ENCODE data around the gene PCDHAC1. TPM values are rescaled to one million over a fixed set of nuclear protein-coding genes. Genes with fewer than 3 reads are reported as not detected.

The PCDHAC1 gene
- polyA plus RNA-seq, 1 donor, result 0.22 TPM

GRCh38 chr5:140967226-140967893 lies 41.3 kb downstream of the PCDHAC1 start:
- DNase-seq, result no peak

- no peak for DNase-seq
Measured at GRCh38 chr5:140969880-140970279, 43.8 kb downstream of the PCDHAC1 start.

- no peak for DNase-seq
Measured at GRCh38 chr5:140973550-140973949, 47.5 kb downstream of the PCDHAC1 start.

GRCh38 chr5:140977003-140977402 lies 50.9 kb downstream of the PCDHAC1 start:
- peak; percentile 28 for DNase-seq

GRCh38 chr5:140978260-140978659 lies 52.2 kb downstream of the PCDHAC1 start:
- no peak for DNase-seq

GRCh38 chr5:140978983-140979382 lies 52.9 kb downstream of the PCDHAC1 start:
- DNase-seq, result no peak

Other genes with a start within 250 kb of the PCDHAC1 start
- 53.2 TPM for gene HARS1, start 234.9 kb upstream of the PCDHAC1 start, polyA plus RNA-seq (ENCODE audit: insufficient read length)
- 24.7 TPM for gene HARS2, start 234.8 kb upstream of the PCDHAC1 start, polyA plus RNA-seq (ENCODE audit: insufficient read length)
- gene ZMAT2, start 225.9 kb upstream of the PCDHAC1 start, polyA plus RNA-seq (ENCODE audit: insufficient read length), result 72.8 TPM
- gene PCDHA1, start 140.2 kb upstream of the PCDHAC1 start, polyA plus RNA-seq (ENCODE audit: insufficient read length), result not detected
- gene PCDHA2, start 131.4 kb upstream of the PCDHAC1 start, polyA plus RNA-seq (ENCODE audit: insufficient read length), result 0.06 TPM
- gene PCDHA3, start 125.2 kb upstream of the PCDHAC1 start, polyA plus RNA-seq (ENCODE audit: insufficient read length), result 0.18 TPM
- gene PCDHA4, start 119.2 kb upstream of the PCDHAC1 start, polyA plus RNA-seq (ENCODE audit: insufficient read length), result 0.12 TPM
- gene PCDHA5, start 104.7 kb upstream of the PCDHAC1 start, polyA plus RNA-seq (ENCODE audit: insufficient read length), result not detected
- gene PCDHA6, start 98.3 kb upstream of the PCDHAC1 start, polyA plus RNA-seq (ENCODE audit: insufficient read length), result not detected
- 0.19 TPM for gene PCDHA7, start 92.0 kb upstream of the PCDHAC1 start, polyA plus RNA-seq (ENCODE audit: insufficient read length)
- gene PCDHA8, start 85.1 kb upstream of the PCDHAC1 start, polyA plus RNA-seq (ENCODE audit: insufficient read length), result not detected
- not detected for gene PCDHA9, start 77.9 kb upstream of the PCDHAC1 start, polyA plus RNA-seq (ENCODE audit: insufficient read length)
- gene PCDHA10, start 70.4 kb upstream of the PCDHAC1 start, polyA plus RNA-seq (ENCODE audit: insufficient read length), result 0.25 TPM
- gene PCDHA11, start 57.3 kb upstream of the PCDHAC1 start, polyA plus RNA-seq (ENCODE audit: insufficient read length), result 0.30 TPM
- gene PCDHA12, start 51.0 kb upstream of the PCDHAC1 start, polyA plus RNA-seq (ENCODE audit: insufficient read length), result 0.06 TPM
- 0.21 TPM for gene PCDHA13, start 44.2 kb upstream of the PCDHAC1 start, polyA plus RNA-seq (ENCODE audit: insufficient read length)
- 2.0 TPM for gene PCDHAC2, start 40.2 kb downstream of the PCDHAC1 start, polyA plus RNA-seq (ENCODE audit: insufficient read length)
- 0.14 TPM for gene PCDHB1, start 125.1 kb downstream of the PCDHAC1 start, polyA plus RNA-seq (ENCODE audit: insufficient read length)
- 4.4 TPM for gene PCDHB2, start 168.3 kb downstream of the PCDHAC1 start, polyA plus RNA-seq (ENCODE audit: insufficient read length)
- gene PCDHB3, start 174.2 kb downstream of the PCDHAC1 start, polyA plus RNA-seq (ENCODE audit: insufficient read length), result 2.6 TPM
- gene PCDHB4, start 195.5 kb downstream of the PCDHAC1 start, polyA plus RNA-seq (ENCODE audit: insufficient read length), result 3.1 TPM
- 3.2 TPM for gene PCDHB5, start 208.9 kb downstream of the PCDHAC1 start, polyA plus RNA-seq (ENCODE audit: insufficient read length)
- gene PCDHB6, start 223.8 kb downstream of the PCDHAC1 start, polyA plus RNA-seq (ENCODE audit: insufficient read length), result 2.4 TPM
- gene PCDHB7, start 246.3 kb downstream of the PCDHAC1 start, polyA plus RNA-seq (ENCODE audit: insufficient read length), result 3.2 TPM